Left ventricle myocardium inferior (tissue), 1 donor: ENCODE measurements around the gene BMP6. TPM values are rescaled to one million over a fixed set of nuclear protein-coding genes. Genes with fewer than 3 reads are reported as not detected.

Experiments
- DNase-seq: peaks from one replicate; pipeline ENCODE4 v3.0.0-alpha.2; 2020
- H3K27ac ChIP-seq: fragments of 200-600 bp; replicated peaks from 2 replicates; pipeline ENCODE4 v1.8.0; 2021
- H3K27me3 ChIP-seq: fragments of 200-600 bp; 2 replicates; pipeline ENCODE4 v1.8.0; 2021; ENCODE audit warnings: low read depth
- H3K36me3 ChIP-seq: fragments of 200-600 bp; 2 replicates; pipeline ENCODE4 v1.8.0; 2021
- H3K4me1 ChIP-seq: fragments of 200-600 bp; 2 replicates; pipeline ENCODE4 v1.8.0; 2021
- H3K4me3 ChIP-seq: fragments of 200-600 bp; 2 replicates; pipeline ENCODE4 v1.8.0; 2021; ENCODE audit warnings: mild to moderate bottlenecking, moderate library complexity
- H3K9me3 ChIP-seq: fragments of 200-600 bp; replicated peaks from 2 replicates; pipeline ENCODE4 v1.8.0; 2021
- CTCF ChIP-seq: fragments of 200-600 bp; IDR thresholded peaks from 2 replicates; pipeline ENCODE4 v1.8.0; 2021; ENCODE audit warnings: antibody characterized with exemption, mild to moderate bottlenecking, borderline replicate concordance
- intact Hi-C: fragments of 100-400 bp; cut with micrococcal nuclease; formaldehyde crosslinking; loops from one replicate; pipeline ENCODE4 v1.11.0; 2022
- total RNA-seq: library from RNA; stranded (reverse); fragmentation: NEBNext Ultra II Directional; extraction: Animal tissue kit (Norgen Biotek cat#: 25700); gene quantifications from one replicate; pipeline ENCODE4 v1.2.1, GENCODE V29; 2021
- donor health status: DM: no; HTN: yes; CAD: no; lungs with severe emphysema.

BMP6 gene
- total RNA-seq, 1 donor from 2014 or later, result 5.2 TPM

- DNase-seq, result no peak
- Histone ChIP-seq H3K27ac (no peak overlapping the region), H3K4me1 (no peaks in the 10 kb centered on the region), H3K4me3 (no peak overlapping the region), H3K27me3 (no peaks in the 10 kb centered on the region), H3K9me3 (no peaks in the 10 kb centered on the region), H3K36me3 (no peaks in the 10 kb centered on the region)
- intact Hi-C loops, result no loop called here
- TF ChIP-seq CTCF, result no peak
Measured at GRCh38 chr6:7798751-7799150, 72.9 kb downstream of the BMP6 start.

- no peak for TF ChIP-seq CTCF
- peaks cover 10% of the 10 kb centered on the region for H3K4me1 ChIP-seq
- intact Hi-C loops, result no loop called here
Measured at GRCh38 chr6:7802662-7803061, 76.8 kb downstream of the BMP6 start.

GRCh38 chr6:7803214-7803613, 77.3 kb downstream of the BMP6 start:
- no peak for TF ChIP-seq CTCF
- Histone ChIP-seq H3K27me3 (peaks cover 6% of the 10 kb centered on the region), H3K9me3 (no peaks in the 10 kb centered on the region), H3K27ac (no peak overlapping the region), H3K4me3 (no peak overlapping the region), H3K4me1 (peaks cover 10% of the 10 kb centered on the region), H3K36me3 (no peaks in the 10 kb centered on the region)
- DNase-seq, result no peak
- intact Hi-C loops, result no loop called here

More at GRCh38 chr6:7802662-7803061, 76.8 kb downstream of the BMP6 start:
- no peak overlapping the region for H3K27ac ChIP-seq
- H3K36me3 ChIP-seq, result no peaks in the 10 kb centered on the region
- no peak overlapping the region for H3K4me3 ChIP-seq
- H3K9me3 ChIP-seq, result no peaks in the 10 kb centered on the region
- DNase-seq, result no peak
- H3K27me3 ChIP-seq, result peaks cover 6% of the 10 kb centered on the region

- peaks cover 6% of the 10 kb centered on the region for H3K27me3 ChIP-seq
- H3K4me1 ChIP-seq, result peaks cover 10% of the 10 kb centered on the region
- no peak overlapping the region for H3K4me3 ChIP-seq
- TF ChIP-seq CTCF, result no peak
- intact Hi-C loops, result no loop called here
- DNase-seq, result no peak
- no peaks in the 10 kb centered on the region for H3K36me3 ChIP-seq
- H3K9me3 ChIP-seq, result no peaks in the 10 kb centered on the region
- no peak overlapping the region for H3K27ac ChIP-seq
Measured at GRCh38 chr6:7805078-7805849, 79.4 kb downstream of the BMP6 start.

- no peak overlapping the region for H3K4me3 ChIP-seq
- H3K27ac ChIP-seq, result no peak overlapping the region
- intact Hi-C loops, result no loop called here
- no peak for TF ChIP-seq CTCF
- no peaks in the 10 kb centered on the region for H3K9me3 ChIP-seq
- peaks cover 10% of the 10 kb centered on the region for H3K4me1 ChIP-seq
- peaks cover 6% of the 10 kb centered on the region for H3K27me3 ChIP-seq
- H3K36me3 ChIP-seq, result no peaks in the 10 kb centered on the region
- DNase-seq, result no peak
Measured at GRCh38 chr6:7805850-7806214, 79.9 kb downstream of the BMP6 start.
